Colonic mucosa (tissue), 4 donors: ENCODE data around the gene SCIMP. TPM values are rescaled to one million over a fixed set of nuclear protein-coding genes. Genes with fewer than 3 reads are reported as not detected.
"Not testable (repeated sequence)": the region's sequence is repeated elsewhere in the genome, so short reads cannot be mapped to it uniquely, and the experiment has no call there.

Experiments
- DNase-seq: peaks from one replicate; pipeline ENCODE4 v3.0.0-alpha.2; 2020
- H3K27ac ChIP-seq: fragments of 200-600 bp; one replicate; pipeline ENCODE4 v1.8.0; 2021
- H3K27me3 ChIP-seq: fragments of 200-600 bp; one replicate; pipeline ENCODE4 v1.8.0; 2021
- H3K36me3 ChIP-seq: fragments of 200-600 bp; one replicate; pipeline ENCODE4 v1.8.0; 2021
- H3K4me1 ChIP-seq: fragments of 200-600 bp; one replicate; pipeline ENCODE4 v1.8.0; 2021; ENCODE audit warnings: mild to moderate bottlenecking
- H3K4me3 ChIP-seq: fragments of 200-600 bp; one replicate; pipeline ENCODE4 v1.8.0; 2021
- H3K9ac ChIP-seq, 2 donors: one replicate each; pipeline ENCODE4 v1.7.0; 2013; ENCODE audit warnings: control low read depth in 2 of 2, low read depth in 2 of 2, low read length in 2 of 2
- H3K9me3 ChIP-seq: fragments of 200-600 bp; one replicate; pipeline ENCODE4 v1.8.0; 2021
- intact Hi-C: fragments of 100-400 bp; cut with DNase I; formaldehyde crosslinking; loops from one replicate; pipeline ENCODE4 v1.14.1; 2022
- total RNA-seq, 2 donors: library from RNA; stranded (reverse); fragmentation: NEBNext Ultra II Directional in 1 of 2; extraction: Animal tissue kit (Norgen Biotek cat#: 25700) in 1 of 2; gene quantifications; one replicate each; pipeline ENCODE4 v1.2.1, GENCODE V29; 2021
- TF ChIP-seq, protein P1 (sequence below): fragments of 200-600 bp; IDR thresholded peaks from one replicate; pipeline ENCODE4 v1.8.0; 2022; ENCODE audit warnings: antibody characterized with exemption, mild to moderate bottlenecking
- donor health status: healthy.
- donor health status: DM: no; HTN: no; CAD: no.
- donor health status: DM: no; HTN: no; CAD: no.

Gene SCIMP
- total RNA-seq, 2 donors from 2014 or later = 0.86 to 1.5 TPM

DNA sequence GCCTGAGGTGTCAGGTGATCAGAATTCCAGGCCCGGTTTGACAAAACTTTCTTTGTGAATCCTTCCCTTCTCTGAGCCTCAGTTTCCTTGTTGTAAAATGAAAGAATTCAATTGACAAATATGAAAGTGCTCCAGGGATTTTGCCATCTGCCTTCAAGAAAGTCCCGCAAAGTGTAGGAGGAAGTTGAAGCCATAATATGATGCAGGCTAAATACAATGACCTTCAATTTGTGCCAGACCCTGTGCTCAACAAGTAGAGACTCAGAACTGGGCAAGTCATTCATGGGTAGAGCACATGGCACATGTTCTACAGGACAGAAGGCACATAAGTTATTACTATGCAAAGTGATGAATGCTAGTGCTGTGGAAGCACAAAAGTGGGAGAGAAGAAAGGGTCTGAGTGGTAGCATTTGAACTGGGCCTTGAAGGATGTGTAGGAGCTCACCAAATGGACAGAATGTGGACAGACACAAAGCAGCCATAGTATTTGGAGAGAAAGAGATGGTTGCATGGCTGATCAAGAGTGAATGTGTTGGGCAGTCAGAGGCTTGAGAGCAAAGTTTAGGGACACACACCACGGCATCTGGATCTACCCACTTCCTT lies 2.4 kb upstream of the SCIMP start:
- TF ChIP-seq, protein P1, sequence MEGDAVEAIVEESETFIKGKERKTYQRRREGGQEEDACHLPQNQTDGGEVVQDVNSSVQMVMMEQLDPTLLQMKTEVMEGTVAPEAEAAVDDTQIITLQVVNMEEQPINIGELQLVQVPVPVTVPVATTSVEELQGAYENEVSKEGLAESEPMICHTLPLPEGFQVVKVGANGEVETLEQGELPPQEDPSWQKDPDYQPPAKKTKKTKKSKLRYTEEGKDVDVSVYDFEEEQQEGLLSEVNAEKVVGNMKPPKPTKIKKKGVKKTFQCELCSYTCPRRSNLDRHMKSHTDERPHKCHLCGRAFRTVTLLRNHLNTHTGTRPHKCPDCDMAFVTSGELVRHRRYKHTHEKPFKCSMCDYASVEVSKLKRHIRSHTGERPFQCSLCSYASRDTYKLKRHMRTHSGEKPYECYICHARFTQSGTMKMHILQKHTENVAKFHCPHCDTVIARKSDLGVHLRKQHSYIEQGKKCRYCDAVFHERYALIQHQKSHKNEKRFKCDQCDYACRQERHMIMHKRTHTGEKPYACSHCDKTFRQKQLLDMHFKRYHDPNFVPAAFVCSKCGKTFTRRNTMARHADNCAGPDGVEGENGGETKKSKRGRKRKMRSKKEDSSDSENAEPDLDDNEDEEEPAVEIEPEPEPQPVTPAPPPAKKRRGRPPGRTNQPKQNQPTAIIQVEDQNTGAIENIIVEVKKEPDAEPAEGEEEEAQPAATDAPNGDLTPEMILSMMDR = no peak
- no peaks in the 10 kb centered on the region for H3K4me1 ChIP-seq
- H3K4me3 ChIP-seq = no peak overlapping the region
- no peaks in the 10 kb centered on the region for H3K27me3 ChIP-seq
- no peak overlapping the region for H3K27ac ChIP-seq
- no peak for DNase-seq
- intact Hi-C loops = no loop called here
- H3K36me3 ChIP-seq = no peaks in the 10 kb centered on the region
- H3K9me3 ChIP-seq = no peaks in the 10 kb centered on the region
- no peak overlapping the region for H3K9ac ChIP-seq

DNA sequence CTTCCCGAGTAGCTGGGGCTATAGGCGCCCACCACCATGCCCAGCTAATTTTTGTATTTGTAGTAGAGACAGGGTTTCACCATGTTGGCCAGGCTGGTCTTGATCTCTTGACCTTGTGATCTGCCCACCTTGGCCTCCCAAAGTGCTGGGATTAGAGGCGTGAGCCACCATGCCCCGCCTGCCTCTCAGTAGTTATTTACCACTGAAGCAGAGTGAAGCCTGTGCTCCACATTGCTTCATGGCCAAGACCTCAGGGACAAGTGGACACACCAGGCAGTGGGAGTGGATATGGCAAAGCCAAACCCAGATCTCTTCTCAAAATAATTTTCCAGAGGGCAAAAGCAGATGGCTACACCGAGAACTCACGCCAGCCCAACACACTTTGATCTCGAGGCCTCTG lies 1.2 kb downstream of the SCIMP start:
- H3K4me1 ChIP-seq, DNase-seq, H3K27me3 ChIP-seq, intact Hi-C loops, H3K9ac ChIP-seq, H3K9me3 ChIP-seq, H3K36me3 ChIP-seq, H3K27ac ChIP-seq, H3K4me3 ChIP-seq: not testable (repeated sequence)

DNA sequence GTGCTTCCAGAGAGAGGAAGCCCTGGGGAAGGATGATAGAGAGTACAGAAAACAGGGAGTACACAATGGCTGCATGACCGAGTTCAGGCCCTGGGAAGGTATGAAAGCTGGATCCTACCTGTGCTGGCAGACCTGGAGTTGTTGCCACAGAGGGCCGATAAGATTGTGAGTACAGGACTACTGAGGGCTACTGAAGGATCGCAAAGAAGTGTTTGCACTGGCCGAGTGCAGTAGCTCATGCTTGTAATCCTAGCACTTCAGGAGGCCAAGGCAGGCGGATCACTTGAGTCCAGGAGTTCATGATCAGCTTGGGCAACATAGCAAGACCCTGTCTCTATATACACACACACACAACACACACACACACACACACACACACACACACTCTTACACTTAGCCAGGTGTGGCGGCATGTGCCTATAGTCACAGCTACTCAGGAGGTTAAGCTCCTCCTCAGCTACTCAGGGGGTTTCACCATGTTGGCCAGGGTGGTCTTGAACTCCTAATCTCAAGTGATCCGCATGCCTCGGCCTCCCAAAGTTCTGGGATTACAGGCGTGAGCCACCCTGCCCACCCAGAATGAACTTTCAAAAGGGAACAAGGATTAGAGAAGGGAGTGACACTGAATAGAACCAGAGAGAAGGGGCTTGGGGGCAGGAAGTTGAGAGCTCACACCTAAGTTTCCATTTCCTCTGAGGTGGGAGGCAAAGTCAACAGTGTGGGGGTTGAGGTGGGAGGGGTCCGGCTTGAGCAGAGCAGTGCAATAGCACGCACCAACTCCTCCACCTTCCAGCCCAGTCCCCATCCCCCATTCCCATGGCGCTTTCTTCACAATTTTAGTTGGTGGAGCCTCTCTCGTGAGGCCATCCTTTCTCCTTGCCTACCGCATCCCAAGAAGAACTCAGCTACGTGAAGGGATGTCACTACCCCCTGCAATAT lies 7.5 kb downstream of the SCIMP start:
- Histone ChIP-seq H3K9ac (no peak overlapping the region), H3K36me3 (no peaks in the 10 kb centered on the region), H3K27ac (no peak overlapping the region), H3K9me3 (no peaks in the 10 kb centered on the region), H3K27me3 (no peaks in the 10 kb centered on the region), H3K4me1 (no peaks in the 10 kb centered on the region), H3K4me3 (no peak overlapping the region)
- no peak for DNase-seq
- TF ChIP-seq, protein P1 = no peak
- intact Hi-C loops = no loop called here

DNA sequence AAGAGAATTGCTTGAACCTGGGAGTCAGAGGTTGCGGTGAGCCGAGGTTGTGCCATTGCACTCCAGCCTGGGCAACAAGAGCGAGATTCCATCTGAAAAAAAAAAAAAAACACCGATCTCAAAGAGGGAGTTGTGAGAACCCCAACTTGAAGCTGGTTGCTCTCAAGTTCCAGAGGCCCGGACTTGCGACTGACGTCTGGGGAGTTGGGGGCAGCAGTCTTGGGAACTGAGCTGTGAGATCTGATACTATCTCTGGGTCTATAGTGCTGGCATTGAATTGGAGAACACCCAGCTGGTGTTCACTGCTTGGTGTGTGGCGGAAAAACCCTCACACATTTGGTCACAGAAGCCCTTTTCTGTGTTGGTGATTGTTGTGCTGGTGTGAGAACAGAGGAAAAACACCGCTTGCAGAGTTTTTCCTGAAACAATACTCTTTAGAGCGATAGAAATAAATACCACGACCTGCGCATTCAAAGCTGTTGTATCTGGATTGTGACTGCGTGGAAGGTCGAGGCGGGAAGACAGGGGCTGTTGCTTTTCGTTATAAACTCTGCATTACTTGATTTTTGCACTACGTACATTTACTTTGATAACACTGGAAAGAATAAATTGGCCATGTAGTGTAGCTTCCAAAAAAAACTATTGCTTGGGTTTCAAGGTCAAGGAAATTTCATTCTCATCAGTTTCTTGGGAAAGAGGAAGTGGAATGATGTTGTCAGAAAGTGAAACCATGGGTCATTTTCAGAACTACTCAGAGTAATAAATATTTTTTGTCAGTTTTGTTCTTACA lies 8.8 kb downstream of the SCIMP start:
- Histone ChIP-seq H3K9ac (no peak overlapping the region), H3K4me3 (no peak overlapping the region), H3K9me3 (no peaks in the 10 kb centered on the region), H3K4me1 (no peaks in the 10 kb centered on the region), H3K36me3 (no peaks in the 10 kb centered on the region), H3K27ac (no peak overlapping the region), H3K27me3 (no peaks in the 10 kb centered on the region)
- no peak for DNase-seq
- TF ChIP-seq, protein P1 = no peak
- intact Hi-C loops = no loop called here

DNA sequence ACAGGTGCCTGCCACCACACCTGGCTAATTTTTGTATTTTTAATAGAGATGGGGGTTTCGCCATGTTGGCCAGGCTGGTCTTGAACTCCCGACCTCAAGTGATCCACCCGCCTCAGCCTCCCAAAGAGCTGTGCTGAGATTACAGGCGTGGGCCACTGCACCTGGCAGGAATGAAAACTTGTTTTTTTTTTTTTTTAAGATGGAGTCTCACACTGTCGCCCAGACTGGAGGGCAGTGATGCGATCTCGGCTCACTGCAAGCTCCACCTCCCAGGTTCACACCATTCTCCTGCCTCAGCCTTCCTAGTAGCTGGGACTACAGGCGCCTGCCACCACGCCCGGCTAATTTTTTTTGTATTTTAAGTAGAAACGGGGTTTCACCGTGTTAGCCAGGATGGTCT lies 12.7 kb downstream of the SCIMP start:
- H3K9me3 ChIP-seq, H3K9ac ChIP-seq, H3K27me3 ChIP-seq, H3K27ac ChIP-seq, intact Hi-C loops, DNase-seq, H3K4me3 ChIP-seq, H3K4me1 ChIP-seq, H3K36me3 ChIP-seq: not testable (repeated sequence)

DNA sequence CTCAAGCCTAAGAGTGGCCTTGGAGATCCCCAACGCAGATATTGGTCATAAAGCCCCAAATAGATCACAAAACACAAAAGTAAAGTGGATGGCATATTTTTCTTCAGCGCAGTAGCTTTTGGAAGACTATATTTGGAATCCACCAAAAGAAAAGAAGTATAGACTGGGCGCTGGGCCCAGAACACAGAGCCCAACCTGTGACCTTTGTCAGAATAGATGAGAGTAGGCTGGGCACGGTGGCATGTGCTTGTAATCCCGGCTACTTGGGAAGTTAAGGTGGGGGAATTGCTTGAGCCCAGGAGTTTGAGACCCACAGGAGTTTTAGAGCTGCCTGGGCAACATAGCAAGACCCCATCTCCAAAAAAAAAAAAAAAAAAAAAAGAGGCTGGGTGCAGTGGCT lies 14.6 kb downstream of the SCIMP start:
- Histone ChIP-seq H3K27me3 (no peaks in the 10 kb centered on the region), H3K27ac (no peak overlapping the region), H3K4me3 (no peak overlapping the region), H3K36me3 (no peaks in the 10 kb centered on the region), H3K4me1 (no peaks in the 10 kb centered on the region), H3K9me3 (no peaks in the 10 kb centered on the region), H3K9ac (no peak overlapping the region)
- TF ChIP-seq, protein P1 = no peak
- DNase-seq = no peak
- intact Hi-C loops = no loop called here
